Measurements from ENCODE around the gene ARSH. TPM values are rescaled to one million over a fixed set of nuclear protein-coding genes. Genes with fewer than 3 reads are reported as not detected.
A peak's percentile ranks its signal among the peaks of the same experiment; 100 is the strongest.
"Not testable (repeated sequence)": the region's sequence is repeated elsewhere in the genome, so short reads cannot be mapped to it uniquely, and the experiment has no call there.

Gene ARSH, protein sequence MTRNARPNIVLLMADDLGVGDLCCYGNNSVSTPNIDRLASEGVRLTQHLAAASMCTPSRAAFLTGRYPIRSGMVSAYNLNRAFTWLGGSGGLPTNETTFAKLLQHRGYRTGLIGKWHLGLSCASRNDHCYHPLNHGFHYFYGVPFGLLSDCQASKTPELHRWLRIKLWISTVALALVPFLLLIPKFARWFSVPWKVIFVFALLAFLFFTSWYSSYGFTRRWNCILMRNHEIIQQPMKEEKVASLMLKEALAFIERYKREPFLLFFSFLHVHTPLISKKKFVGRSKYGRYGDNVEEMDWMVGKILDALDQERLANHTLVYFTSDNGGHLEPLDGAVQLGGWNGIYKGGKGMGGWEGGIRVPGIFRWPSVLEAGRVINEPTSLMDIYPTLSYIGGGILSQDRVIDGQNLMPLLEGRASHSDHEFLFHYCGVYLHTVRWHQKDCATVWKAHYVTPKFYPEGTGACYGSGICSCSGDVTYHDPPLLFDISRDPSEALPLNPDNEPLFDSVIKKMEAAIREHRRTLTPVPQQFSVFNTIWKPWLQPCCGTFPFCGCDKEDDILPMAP
- total RNA-seq = not detected

DNA sequence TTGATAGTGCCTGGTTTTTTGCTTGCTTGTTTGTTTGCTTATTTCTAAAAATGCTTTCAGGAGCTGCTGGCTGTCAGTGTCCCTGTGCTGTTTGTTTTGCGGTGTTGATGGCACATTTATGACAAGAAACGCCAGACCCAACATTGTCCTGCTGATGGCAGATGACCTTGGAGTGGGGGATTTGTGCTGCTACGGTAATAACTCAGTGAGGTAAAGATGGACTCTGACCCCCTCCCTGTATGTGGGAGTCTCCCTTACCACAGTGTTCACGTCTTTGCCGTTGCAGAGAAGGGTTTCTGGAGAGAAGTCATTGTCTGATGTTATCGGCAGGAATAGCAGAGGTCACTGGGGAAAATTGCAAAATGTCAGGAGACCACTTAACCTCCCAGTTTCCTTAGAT is at the start of gene ARSH:
ARSH (plus strand) TSS at position 52 of the 400 bp plus-strand sequence; CDS start at position 119, 67 bp downstream.
- no peaks in the 10 kb centered on the region for H3K27me3 Mint-ChIP-seq
- DNase-seq = no peak
- ATAC-seq (ENCODE audit: low read depth) = no peak

GRCh38 chrX:2958199-2958598 is 48.1 kb upstream of the ARSH start:
- H3K4me3 Mint-ChIP-seq = no peak overlapping the region
- DNase-seq (no peak), ATAC-seq (ENCODE audit: low read depth) (no peak)
- POLR2A ChIA-PET = no interaction called here
- no peaks in the 10 kb centered on the region for H3K9me3 Mint-ChIP-seq
- H3K27me3 Mint-ChIP-seq = no peaks in the 10 kb centered on the region
- no peaks in the 10 kb centered on the region for H3K4me1 Mint-ChIP-seq
- no peak overlapping the region for H3K27ac Mint-ChIP-seq
- H3K36me3 Mint-ChIP-seq = no peaks in the 10 kb centered on the region

More for the DNA sequence above, at the start of gene ARSH:
- H3K9me3 Mint-ChIP-seq = peaks cover 1% of the 10 kb centered on the region
- H3K27ac Mint-ChIP-seq = no peak within 1 kb of the TSS
- no peak within 1 kb of the TSS for H3K4me3 Mint-ChIP-seq
- no peaks in the 10 kb centered on the region for H3K4me1 Mint-ChIP-seq
- H3K36me3 Mint-ChIP-seq = no peaks in the 10 kb centered on the region
- POLR2A ChIA-PET = no interaction called here

DNA sequence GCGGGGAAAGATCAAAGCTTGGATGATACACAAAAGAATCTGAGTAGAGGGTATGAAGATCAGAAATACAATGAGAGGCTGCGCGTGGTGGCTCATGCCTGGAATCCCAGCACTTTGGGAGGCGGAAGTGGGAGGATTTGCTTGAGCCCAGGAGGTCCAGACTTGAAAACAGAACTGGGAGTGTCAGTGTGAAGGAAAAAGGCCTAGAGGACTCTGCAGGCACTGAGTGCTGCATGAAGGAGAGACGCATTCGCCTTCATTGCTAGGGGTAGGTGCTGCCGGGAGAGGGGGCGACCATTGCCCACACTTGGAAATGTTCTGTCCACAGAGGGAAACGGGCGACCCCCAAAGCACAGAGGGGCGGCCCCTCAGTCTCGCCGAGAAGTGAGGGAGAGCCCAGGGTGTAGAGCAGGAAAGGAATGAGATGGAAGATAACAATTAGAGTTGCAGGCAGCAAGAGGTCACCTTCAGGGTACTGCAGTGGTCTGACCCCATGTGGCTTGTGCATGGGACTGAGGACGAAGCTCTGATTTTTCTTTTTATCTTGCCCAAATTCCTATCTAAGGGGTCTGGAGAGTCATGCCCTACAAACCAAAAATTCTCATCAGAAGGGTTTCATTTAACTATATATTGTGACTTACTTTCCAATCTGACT is 45.4 kb upstream of the ARSH start:
- no peak overlapping the region for H3K27ac Mint-ChIP-seq
- H3K9me3 Mint-ChIP-seq = no peaks in the 10 kb centered on the region
- no peak overlapping the region for H3K4me3 Mint-ChIP-seq
- ATAC-seq (ENCODE audit: low read depth) (no peak), DNase-seq (no peak)
- no peaks in the 10 kb centered on the region for H3K36me3 Mint-ChIP-seq
- H3K4me1 Mint-ChIP-seq = no peaks in the 10 kb centered on the region
- POLR2A ChIA-PET = no interaction called here
- H3K27me3 Mint-ChIP-seq = no peaks in the 10 kb centered on the region

DNA sequence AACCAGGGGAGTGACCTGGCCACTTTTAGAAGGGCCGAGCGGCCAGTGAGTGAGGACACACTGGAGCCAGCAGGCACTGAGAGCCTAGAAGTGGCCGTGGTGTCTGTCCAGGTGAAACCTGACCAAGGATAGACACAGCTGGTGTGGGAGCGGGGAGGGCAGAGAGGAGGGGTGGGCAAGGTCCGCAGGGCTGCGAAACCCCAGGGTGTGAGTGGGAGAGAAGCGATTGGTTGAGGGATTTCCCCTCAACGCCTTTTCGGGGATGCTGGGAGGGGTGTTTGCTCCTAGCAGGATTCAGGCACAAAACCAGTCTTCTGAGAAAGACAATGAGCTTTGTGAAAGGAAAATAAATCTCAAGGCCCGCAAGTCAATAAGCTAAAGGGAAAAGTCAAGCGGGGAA is 44.0 kb upstream of the ARSH start:
- Mint-ChIP-seq H3K36me3 (no peaks in the 10 kb centered on the region), H3K27me3 (no peaks in the 10 kb centered on the region), H3K9me3 (no peaks in the 10 kb centered on the region), H3K27ac (no peak overlapping the region), H3K4me3 (no peak overlapping the region), H3K4me1 (no peaks in the 10 kb centered on the region)
- no peak for ATAC-seq (ENCODE audit: low read depth)
- POLR2A ChIA-PET = no interaction called here
- DNase-seq = no peak

GRCh38 chrX:2963449-2963848 is 42.9 kb upstream of the ARSH start:
- POLR2A ChIA-PET; H3K9me3 Mint-ChIP-seq; DNase-seq; H3K27ac Mint-ChIP-seq; H3K36me3 Mint-ChIP-seq; H3K27me3 Mint-ChIP-seq; H3K4me1 Mint-ChIP-seq; ATAC-seq (ENCODE audit: low read depth); H3K4me3 Mint-ChIP-seq: not testable (repeated sequence)

DNA sequence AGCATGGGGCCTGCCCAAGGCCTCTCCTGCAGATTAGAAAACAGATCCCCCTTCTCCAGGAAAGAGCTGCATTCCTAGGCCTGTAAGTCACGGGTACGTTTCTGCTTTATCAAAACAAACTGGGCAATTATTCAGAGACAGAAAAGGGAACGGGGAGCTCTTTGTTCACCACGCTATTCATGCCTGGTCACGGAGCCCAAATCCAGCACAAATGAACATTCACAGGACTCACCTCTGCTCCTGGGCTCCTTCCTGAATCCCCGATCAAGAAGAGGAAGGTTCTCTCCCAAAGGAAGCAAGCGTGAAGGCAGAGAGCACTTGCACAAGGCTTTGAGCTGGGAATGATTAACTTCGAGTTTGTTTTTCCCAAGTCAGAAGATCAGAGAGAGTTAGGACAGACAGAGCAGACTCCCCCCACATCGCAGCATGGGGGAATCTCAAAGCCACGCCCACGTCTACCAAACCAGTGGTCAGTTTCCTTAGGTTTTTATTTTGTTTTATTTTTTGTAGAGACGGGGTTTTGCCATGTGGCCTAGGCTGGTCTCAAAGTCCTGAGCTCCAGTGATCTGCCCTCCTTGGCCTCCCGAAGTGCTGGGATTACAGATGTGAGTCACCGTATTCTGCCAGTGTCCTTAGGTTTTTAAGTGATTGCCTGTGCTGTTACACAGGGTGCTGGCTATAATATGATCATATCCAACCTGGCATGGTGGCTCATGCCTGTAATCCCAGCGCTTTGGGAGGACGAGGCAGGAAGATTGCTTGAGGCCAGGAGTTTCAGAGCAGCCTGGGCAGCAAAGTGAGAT is 42.2 kb upstream of the ARSH start:
- POLR2A ChIA-PET; H3K4me1 Mint-ChIP-seq; ATAC-seq (ENCODE audit: low read depth); H3K27ac Mint-ChIP-seq; H3K9me3 Mint-ChIP-seq; DNase-seq; H3K27me3 Mint-ChIP-seq; H3K36me3 Mint-ChIP-seq; H3K4me3 Mint-ChIP-seq: not testable (repeated sequence)

GRCh38 chrX:2965965-2966364 is 40.4 kb upstream of the ARSH start:
- ATAC-seq (ENCODE audit: low read depth) (no peak), DNase-seq (no peak)
- Mint-ChIP-seq H3K4me3 (no peak overlapping the region), H3K27me3 (no peaks in the 10 kb centered on the region), H3K9me3 (no peaks in the 10 kb centered on the region), H3K36me3 (no peaks in the 10 kb centered on the region), H3K27ac (no peak overlapping the region), H3K4me1 (peaks cover 1% of the 10 kb centered on the region)
- POLR2A ChIA-PET = no interaction called here

- Mint-ChIP-seq H3K36me3 (no peaks in the 10 kb centered on the region), H3K27me3 (no peaks in the 10 kb centered on the region), H3K4me1 (peaks cover 1% of the 10 kb centered on the region), H3K9me3 (no peaks in the 10 kb centered on the region), H3K27ac (no peak overlapping the region), H3K4me3 (no peak overlapping the region)
- DNase-seq (no peak), ATAC-seq (ENCODE audit: low read depth) (no peak)
- POLR2A ChIA-PET = no interaction called here
These were observed 39.3 kb upstream of the ARSH start for GRCh38 chrX:2967012-2967411.

GRCh38 chrX:2967584-2967983 is 38.8 kb upstream of the ARSH start:
- H3K9me3 Mint-ChIP-seq = no peaks in the 10 kb centered on the region
- ATAC-seq (ENCODE audit: low read depth) (no peak), DNase-seq (no peak)
- no peak overlapping the region for H3K4me3 Mint-ChIP-seq
- peaks cover 1% of the 10 kb centered on the region for H3K4me1 Mint-ChIP-seq
- H3K27ac Mint-ChIP-seq = no peak overlapping the region
- H3K27me3 Mint-ChIP-seq = no peaks in the 10 kb centered on the region
- POLR2A ChIA-PET = no interaction called here
- H3K36me3 Mint-ChIP-seq = no peaks in the 10 kb centered on the region

- peak; percentile 22 for DNase-seq
- no peaks in the 10 kb centered on the region for H3K36me3 Mint-ChIP-seq
- H3K4me1 Mint-ChIP-seq = peaks cover 1% of the 10 kb centered on the region
- no peak overlapping the region for H3K27ac Mint-ChIP-seq
- H3K9me3 Mint-ChIP-seq = no peaks in the 10 kb centered on the region
- H3K27me3 Mint-ChIP-seq = no peaks in the 10 kb centered on the region
- POLR2A ChIA-PET = no interaction called here
- H3K4me3 Mint-ChIP-seq = peak overlapping the region; percentile 68
- ATAC-seq (ENCODE audit: low read depth) = peak; percentile 56
These were observed 38.1 kb upstream of the ARSH start for GRCh38 chrX:2967998-2968909.

DNA sequence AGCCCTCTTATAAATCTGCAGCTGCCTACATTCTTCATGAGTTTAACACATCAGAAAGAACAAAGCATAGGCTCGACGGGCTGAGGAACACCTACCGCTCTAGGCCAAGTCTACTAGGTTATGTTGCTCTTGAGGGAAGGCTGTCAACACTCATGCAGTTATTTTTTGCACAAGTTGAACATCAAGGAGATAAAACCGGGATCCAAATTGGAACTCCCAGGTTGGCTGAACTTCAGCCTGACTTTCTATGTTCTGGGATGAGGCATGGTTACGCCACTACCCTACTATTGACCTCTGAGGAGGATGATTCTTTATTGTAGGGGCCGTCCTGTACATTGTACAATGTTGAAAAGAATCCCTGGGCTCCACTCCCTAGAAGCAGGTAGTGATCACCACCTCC is 37.3 kb upstream of the ARSH start:
- ATAC-seq (ENCODE audit: low read depth) (no peak), DNase-seq (no peak)
- peaks cover 1% of the 10 kb centered on the region for H3K4me1 Mint-ChIP-seq
- H3K4me3 Mint-ChIP-seq = peak overlapping the region; percentile 68
- no peaks in the 10 kb centered on the region for H3K27me3 Mint-ChIP-seq
- H3K27ac Mint-ChIP-seq = no peak overlapping the region
- no peaks in the 10 kb centered on the region for H3K9me3 Mint-ChIP-seq
- H3K36me3 Mint-ChIP-seq = no peaks in the 10 kb centered on the region
- POLR2A ChIA-PET = no interaction called here

DNA sequence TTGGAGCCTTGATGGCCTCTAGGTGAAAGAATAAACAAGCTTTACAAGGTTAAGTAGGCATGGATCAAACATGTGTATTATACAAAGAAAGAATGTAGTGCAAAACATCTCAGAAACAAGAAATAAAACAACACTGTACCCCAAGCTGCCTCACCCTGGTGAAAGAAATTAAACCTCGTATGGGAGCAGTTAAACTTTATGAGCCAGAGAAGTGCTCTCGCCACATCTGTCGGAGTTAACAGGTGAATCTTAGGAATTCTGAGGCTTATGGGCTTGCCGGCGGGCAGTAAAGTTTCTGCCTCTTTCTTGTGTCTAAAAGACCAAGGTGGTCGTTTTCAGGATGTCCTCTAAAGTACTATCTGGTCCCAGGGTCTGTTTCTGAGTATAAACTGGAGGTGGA is 34.0 kb upstream of the ARSH start:
- H3K36me3 Mint-ChIP-seq = no peaks in the 10 kb centered on the region

DNA sequence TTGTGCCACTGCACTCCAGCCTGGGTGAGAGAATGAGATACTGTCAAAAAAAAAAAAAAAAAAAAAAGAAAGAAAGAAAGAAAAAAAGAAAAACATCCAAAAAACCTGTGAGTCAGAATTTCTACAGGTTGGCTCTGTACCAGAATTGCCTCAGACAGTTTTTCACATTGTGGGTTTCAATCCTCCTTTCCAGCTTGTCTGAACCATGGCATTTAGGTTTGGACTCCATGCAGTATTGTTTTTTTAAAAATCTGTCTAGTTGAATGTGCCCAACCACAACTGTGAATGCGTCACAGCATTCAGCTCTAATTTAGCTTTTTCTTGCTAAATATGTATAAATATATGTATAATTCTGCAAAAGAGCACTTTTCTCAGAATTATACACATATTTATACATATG is 31.4 kb upstream of the ARSH start:
- H3K36me3 Mint-ChIP-seq = no peaks in the 10 kb centered on the region
- DNase-seq = no peak
- no peaks in the 10 kb centered on the region for H3K9me3 Mint-ChIP-seq
- H3K27me3 Mint-ChIP-seq = no peaks in the 10 kb centered on the region
- H3K27ac Mint-ChIP-seq = no peak overlapping the region
- no peak overlapping the region for H3K4me3 Mint-ChIP-seq
- no peaks in the 10 kb centered on the region for H3K4me1 Mint-ChIP-seq
- no peak for ATAC-seq (ENCODE audit: low read depth)
- POLR2A ChIA-PET = no interaction called here

More for the DNA sequence above, 34.0 kb upstream of the ARSH start:
- ATAC-seq (ENCODE audit: low read depth) (no peak), DNase-seq (no peak)
- POLR2A ChIA-PET = no interaction called here
- Mint-ChIP-seq H3K4me3 (no peak overlapping the region), H3K4me1 (peaks cover 1% of the 10 kb centered on the region), H3K9me3 (no peaks in the 10 kb centered on the region), H3K27me3 (no peaks in the 10 kb centered on the region), H3K27ac (no peak overlapping the region)

Measured in activated naive CD8-positive, alpha-beta T cell treated with anti-CD3 and anti-CD28 coated beads, Interleukin-2, amount 10 ng/mL, durations not matched to agents 7 days and 5 days (primary cell).